ENCODE data around the gene PELI1.
"Not testable (repeated sequence)": the region's sequence is repeated elsewhere in the genome, so short reads cannot be mapped to it uniquely, and the experiment has no call there.

- TF ChIP-seq ZNF384 (IDR thresholded peaks at IDR 0.05); FOXM1 (IDR thresholded peaks at IDR 0.05; ENCODE audit: borderline replicate concordance); FOXA1 (IDR thresholded peaks at IDR 0.05); SUZ12 (IDR thresholded peaks at IDR 0.05); SP1 (IDR thresholded peaks at IDR 0.05); TARDBP (IDR thresholded peaks at IDR 0.05); ELF4 (IDR thresholded peaks at IDR 0.05); BHLHE40 (IDR thresholded peaks at IDR 0.05; ENCODE audit: borderline replicate concordance): not testable (repeated sequence)
Measured at GRCh38 chr2:64079688-64080087, 64.5 kb downstream of the PELI1 start.

Data from HEK293T (cell line).